HepG2 (cell line): ENCODE results near the gene KAT2A. TPM values are rescaled to one million over a fixed set of nuclear protein-coding genes. Genes with fewer than 3 reads are reported as not detected.

ENCODE experiments used
- AGO1 ChIP-seq: fragments of 200-400 bp; formaldehyde crosslinking; IDR thresholded peaks from 2 replicates; pipeline ENCODE4 v1.6.1; 2017; ENCODE audit warnings: mild to moderate bottlenecking, low read depth, low read length, moderate library complexity; ENCODE audit not compliant: poor library complexity, severe bottlenecking
- BRF2 ChIP-seq: sonication (generic); formaldehyde crosslinking; IDR thresholded peaks from 2 replicates; pipeline ENCODE4 v1.8.1; 2022; ENCODE audit warnings: mild to moderate bottlenecking, missing genetic modification reagents
- ZFYVE20 ChIP-seq: sonication (generic); formaldehyde crosslinking; IDR thresholded peaks from 2 replicates; pipeline ENCODE4 v1.8.0; 2023; ENCODE audit warnings: low read depth, mild to moderate bottlenecking, moderate library complexity, missing genetic modification reagents, borderline replicate concordance
- ZNF235 ChIP-seq: sonication (generic); formaldehyde crosslinking; IDR thresholded peaks from 2 replicates; pipeline ENCODE4 v1.8.1; 2023; ENCODE audit warnings: mild to moderate bottlenecking, missing genetic modification reagents, borderline replicate concordance
- ZNF430 ChIP-seq: sonication (generic); formaldehyde crosslinking; IDR thresholded peaks from 2 replicates; pipeline ENCODE4 v1.9.0; 2021; ENCODE audit warnings: mild to moderate bottlenecking, missing genetic modification reagents
- ZNF501 ChIP-seq: sonication (generic); formaldehyde crosslinking; IDR thresholded peaks from 2 replicates; pipeline ENCODE4 v1.5.1; 2020; ENCODE audit warnings: mild to moderate bottlenecking, moderate library complexity, missing genetic modification reagents
- ZNF678 ChIP-seq: sonication (generic); formaldehyde crosslinking; IDR thresholded peaks from 2 replicates; pipeline ENCODE4 v1.4.0; 2020; ENCODE audit warnings: mild to moderate bottlenecking, missing genetic modification reagents
- polyA plus RNA-seq, 8 experiments: library from polyadenylated mRNA; depleted of rRNA in 3 of 8; stranded (reverse) in 7 of 8; unstranded in 1 of 8; fragments of >200 nt; fragmentation: Illumina TruSeq in 4 of 8; extraction: Trizol in 4 of 8; gene quantifications; 2 replicates each; pipeline versions ENCODE4 v1.2.1 to v1.2.3, GENCODE V29; 2011 to 2016; ENCODE audit warnings: low read depth in 4 of 8, missing spikeins in 1 of 8, mixed read lengths in 1 of 8; ENCODE audit not compliant: insufficient read depth in 1 of 8
- total RNA-seq, 5 experiments: library from RNA; depleted of rRNA; stranded (reverse); fragments of >200 nt; fragmentation: Illumina TruSeq; extraction: Trizol; gene quantifications; 2 replicates each; pipeline ENCODE4 v1.2.3, GENCODE V29; 2016; ENCODE audit warnings: low read depth in 1 of 5
- TF ChIP-seq, protein P1 (sequence below): IDR thresholded peaks from 2 replicates; pipeline ENCODE4 v1.6.1; 2016; ENCODE audit warnings: low read depth
- TF ChIP-seq, protein P2 (sequence below): sonication (generic); formaldehyde crosslinking; IDR thresholded peaks from 2 replicates; pipeline ENCODE4 v1.9.0; 2021; ENCODE audit warnings: mild to moderate bottlenecking, missing genetic modification reagents
- TF ChIP-seq, protein P3 (sequence below): sonication (generic); formaldehyde crosslinking; IDR thresholded peaks from 2 replicates; pipeline ENCODE4 v1.8.1; 2023; ENCODE audit warnings: mild to moderate bottlenecking, moderate library complexity, missing genetic modification reagents
- TF ChIP-seq, protein P4 (sequence below): sonication (generic); formaldehyde crosslinking; IDR thresholded peaks from 2 replicates; pipeline ENCODE4 v1.8.0; 2022; ENCODE audit warnings: mild to moderate bottlenecking, missing genetic modification reagents
- TF ChIP-seq, protein P5 (sequence below): sonication (generic); formaldehyde crosslinking; IDR thresholded peaks from 2 replicates; pipeline ENCODE4 v1.8.0; 2022; ENCODE audit warnings: missing genetic modification reagents, mild to moderate bottlenecking, borderline replicate concordance
- TF ChIP-seq, protein P6 (sequence below): sonication (generic); formaldehyde crosslinking; IDR thresholded peaks from 2 replicates; pipeline ENCODE4 v1.4.0; 2020; ENCODE audit warnings: mild to moderate bottlenecking, missing genetic modification reagents

The KAT2A gene
- total and polyA plus RNA-seq, 2 of the 13 experiments (the other 11 are each of a cell fraction or from before 2014, with no cell fraction given): 29.1 to 90.4 TPM

DNA sequence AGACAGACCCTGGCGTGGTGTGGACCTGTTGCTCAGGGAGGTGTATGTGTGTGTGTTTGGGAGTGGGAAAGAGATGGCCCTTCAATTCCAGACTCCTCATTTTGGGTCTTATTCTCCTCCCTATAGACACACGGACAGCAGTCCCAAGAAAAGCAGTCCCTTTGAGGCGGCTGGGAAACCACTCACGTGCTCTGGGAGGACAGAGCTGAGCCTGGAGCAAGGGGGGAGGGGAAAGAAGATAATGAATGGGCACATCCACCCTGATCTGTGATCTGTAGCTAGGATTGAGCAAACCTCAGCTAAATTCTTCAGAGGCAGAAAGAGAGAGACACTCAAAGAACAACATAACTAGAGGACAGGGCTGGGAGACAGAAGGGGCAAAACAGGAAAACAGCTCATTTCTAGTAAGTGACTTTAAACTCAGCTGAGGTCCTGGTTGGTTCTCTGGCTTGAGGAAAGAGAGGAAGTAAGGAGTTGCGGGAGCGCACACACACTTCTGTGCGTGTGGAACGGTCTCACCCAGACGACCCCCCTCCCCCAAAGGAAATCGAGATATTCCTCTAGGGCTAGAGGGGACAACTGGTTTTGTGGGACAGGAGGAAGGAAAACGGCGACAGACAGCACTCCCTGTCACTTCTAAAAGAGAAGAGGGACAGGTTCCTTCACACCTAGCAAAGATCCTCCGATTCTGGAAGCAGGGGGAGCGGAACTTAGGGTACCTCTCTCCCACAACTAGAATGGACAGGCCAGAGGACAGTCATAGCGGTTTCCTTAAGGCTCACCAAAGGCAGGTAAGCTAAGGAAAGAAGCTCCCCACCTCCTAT lies 33.0 kb upstream of the KAT2A start (continued):
- TF ChIP-seq ZFYVE20 (CRISPR knock-in tag) (no peak), BRF2 (CRISPR knock-in tag) (no peak), ZNF678 (no peak), AGO1 (no peak), ZNF430 (CRISPR knock-in tag) (no peak), ZNF235 (peak; percentile 67; the same call in 1 of the 2 replicates), ZNF501 (CRISPR knock-in tag) (no peak)
- TF ChIP-seq, protein P1, sequence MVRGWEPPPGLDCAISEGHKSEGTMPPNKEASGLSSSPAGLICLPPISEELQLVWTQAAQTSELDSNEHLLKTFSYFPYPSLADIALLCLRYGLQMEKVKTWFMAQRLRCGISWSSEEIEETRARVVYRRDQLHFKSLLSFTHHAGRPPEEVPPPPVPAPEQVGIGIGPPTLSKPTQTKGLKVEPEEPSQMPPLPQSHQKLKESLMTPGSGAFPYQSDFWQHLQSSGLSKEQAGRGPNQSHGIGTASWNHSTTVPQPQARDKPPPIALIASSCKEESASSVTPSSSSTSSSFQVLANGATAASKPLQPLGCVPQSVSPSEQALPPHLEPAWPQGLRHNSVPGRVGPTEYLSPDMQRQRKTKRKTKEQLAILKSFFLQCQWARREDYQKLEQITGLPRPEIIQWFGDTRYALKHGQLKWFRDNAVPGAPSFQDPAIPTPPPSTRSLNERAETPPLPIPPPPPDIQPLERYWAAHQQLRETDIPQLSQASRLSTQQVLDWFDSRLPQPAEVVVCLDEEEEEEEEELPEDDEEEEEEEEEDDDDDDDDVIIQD (CRISPR knock-in tag): no peak
- TF ChIP-seq, protein P2, sequence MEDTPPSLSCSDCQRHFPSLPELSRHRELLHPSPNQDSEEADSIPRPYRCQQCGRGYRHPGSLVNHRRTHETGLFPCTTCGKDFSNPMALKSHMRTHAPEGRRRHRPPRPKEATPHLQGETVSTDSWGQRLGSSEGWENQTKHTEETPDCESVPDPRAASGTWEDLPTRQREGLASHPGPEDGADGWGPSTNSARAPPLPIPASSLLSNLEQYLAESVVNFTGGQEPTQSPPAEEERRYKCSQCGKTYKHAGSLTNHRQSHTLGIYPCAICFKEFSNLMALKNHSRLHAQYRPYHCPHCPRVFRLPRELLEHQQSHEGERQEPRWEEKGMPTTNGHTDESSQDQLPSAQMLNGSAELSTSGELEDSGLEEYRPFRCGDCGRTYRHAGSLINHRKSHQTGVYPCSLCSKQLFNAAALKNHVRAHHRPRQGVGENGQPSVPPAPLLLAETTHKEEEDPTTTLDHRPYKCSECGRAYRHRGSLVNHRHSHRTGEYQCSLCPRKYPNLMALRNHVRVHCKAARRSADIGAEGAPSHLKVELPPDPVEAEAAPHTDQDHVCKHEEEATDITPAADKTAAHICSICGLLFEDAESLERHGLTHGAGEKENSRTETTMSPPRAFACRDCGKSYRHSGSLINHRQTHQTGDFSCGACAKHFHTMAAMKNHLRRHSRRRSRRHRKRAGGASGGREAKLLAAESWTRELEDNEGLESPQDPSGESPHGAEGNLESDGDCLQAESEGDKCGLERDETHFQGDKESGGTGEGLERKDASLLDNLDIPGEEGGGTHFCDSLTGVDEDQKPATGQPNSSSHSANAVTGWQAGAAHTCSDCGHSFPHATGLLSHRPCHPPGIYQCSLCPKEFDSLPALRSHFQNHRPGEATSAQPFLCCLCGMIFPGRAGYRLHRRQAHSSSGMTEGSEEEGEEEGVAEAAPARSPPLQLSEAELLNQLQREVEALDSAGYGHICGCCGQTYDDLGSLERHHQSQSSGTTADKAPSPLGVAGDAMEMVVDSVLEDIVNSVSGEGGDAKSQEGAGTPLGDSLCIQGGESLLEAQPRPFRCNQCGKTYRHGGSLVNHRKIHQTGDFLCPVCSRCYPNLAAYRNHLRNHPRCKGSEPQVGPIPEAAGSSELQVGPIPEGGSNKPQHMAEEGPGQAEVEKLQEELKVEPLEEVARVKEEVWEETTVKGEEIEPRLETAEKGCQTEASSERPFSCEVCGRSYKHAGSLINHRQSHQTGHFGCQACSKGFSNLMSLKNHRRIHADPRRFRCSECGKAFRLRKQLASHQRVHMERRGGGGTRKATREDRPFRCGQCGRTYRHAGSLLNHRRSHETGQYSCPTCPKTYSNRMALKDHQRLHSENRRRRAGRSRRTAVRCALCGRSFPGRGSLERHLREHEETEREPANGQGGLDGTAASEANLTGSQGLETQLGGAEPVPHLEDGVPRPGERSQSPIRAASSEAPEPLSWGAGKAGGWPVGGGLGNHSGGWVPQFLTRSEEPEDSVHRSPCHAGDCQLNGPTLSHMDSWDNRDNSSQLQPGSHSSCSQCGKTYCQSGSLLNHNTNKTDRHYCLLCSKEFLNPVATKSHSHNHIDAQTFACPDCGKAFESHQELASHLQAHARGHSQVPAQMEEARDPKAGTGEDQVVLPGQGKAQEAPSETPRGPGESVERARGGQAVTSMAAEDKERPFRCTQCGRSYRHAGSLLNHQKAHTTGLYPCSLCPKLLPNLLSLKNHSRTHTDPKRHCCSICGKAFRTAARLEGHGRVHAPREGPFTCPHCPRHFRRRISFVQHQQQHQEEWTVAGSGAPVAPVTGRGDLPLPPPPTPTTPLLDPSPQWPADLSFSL (CRISPR knock-in tag): no peak
- TF ChIP-seq, protein P3, sequence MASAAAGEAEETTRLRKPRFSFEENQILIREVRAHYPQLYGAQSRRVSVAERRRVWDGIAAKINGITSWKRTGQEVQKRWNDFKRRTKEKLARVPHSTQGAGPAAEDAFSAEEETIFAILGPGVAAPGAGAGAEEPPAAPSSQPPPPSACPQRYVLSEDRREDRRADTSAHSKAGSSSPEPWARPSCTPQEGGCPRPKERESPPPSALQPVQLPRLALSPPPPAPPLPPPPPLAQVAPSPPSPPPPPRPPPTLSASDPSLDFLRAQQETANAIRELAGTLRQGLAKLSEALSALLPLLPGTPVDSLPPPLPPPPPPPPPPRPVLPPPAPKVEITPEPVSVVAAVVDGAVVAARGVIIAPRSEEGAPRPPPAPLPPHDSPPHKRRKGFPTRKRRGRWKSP: 0 out of 2 replicates have a peak, but pooled peaks have one; percentile 30
- TF ChIP-seq, protein P4, sequence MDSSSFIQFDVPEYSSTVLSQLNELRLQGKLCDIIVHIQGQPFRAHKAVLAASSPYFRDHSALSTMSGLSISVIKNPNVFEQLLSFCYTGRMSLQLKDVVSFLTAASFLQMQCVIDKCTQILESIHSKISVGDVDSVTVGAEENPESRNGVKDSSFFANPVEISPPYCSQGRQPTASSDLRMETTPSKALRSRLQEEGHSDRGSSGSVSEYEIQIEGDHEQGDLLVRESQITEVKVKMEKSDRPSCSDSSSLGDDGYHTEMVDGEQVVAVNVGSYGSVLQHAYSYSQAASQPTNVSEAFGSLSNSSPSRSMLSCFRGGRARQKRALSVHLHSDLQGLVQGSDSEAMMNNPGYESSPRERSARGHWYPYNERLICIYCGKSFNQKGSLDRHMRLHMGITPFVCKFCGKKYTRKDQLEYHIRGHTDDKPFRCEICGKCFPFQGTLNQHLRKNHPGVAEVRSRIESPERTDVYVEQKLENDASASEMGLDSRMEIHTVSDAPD (CRISPR knock-in tag): no peak
- TF ChIP-seq, protein P5, sequence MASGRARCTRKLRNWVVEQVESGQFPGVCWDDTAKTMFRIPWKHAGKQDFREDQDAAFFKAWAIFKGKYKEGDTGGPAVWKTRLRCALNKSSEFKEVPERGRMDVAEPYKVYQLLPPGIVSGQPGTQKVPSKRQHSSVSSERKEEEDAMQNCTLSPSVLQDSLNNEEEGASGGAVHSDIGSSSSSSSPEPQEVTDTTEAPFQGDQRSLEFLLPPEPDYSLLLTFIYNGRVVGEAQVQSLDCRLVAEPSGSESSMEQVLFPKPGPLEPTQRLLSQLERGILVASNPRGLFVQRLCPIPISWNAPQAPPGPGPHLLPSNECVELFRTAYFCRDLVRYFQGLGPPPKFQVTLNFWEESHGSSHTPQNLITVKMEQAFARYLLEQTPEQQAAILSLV (CRISPR knock-in tag): no peak
- TF ChIP-seq, protein P6, sequence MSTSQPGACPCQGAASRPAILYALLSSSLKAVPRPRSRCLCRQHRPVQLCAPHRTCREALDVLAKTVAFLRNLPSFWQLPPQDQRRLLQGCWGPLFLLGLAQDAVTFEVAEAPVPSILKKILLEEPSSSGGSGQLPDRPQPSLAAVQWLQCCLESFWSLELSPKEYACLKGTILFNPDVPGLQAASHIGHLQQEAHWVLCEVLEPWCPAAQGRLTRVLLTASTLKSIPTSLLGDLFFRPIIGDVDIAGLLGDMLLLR: peak; percentile 92
